WTC11 (cell line): ENCODE measurements around the gene SMAP2. TPM values are rescaled to one million over a fixed set of nuclear protein-coding genes. Genes with fewer than 3 reads are reported as not detected.

Experiments
- ATAC-seq: fragments of 200-7000 bp; cut with Tn5 transposase; 2 replicates; pipeline ENCODE4 v1.10.0; 2021; ENCODE audit warnings: mild to moderate bottlenecking, moderate library complexity
- CTCF ChIA-PET: fragments of 300-600 bp; sonication (Branson Sonifier 250); formaldehyde crosslinking; loops from one replicate; lab custom pipeline; 2021; ENCODE audit warnings: antibody characterized with exemption; lab: Charles Lee
- POLR2A ChIA-PET: fragments of 350-600 bp; sonication (Branson Sonifier 250); formaldehyde crosslinking; loops from one replicate; lab custom pipeline; 2021; ENCODE audit warnings: antibody characterized with exemption; lab: Charles Lee
- DNase-seq: peaks from one replicate; pipeline ENCODE4 v3.0.0; 2021; ENCODE audit warnings: low spot score
- H3K27ac Mint-ChIP-seq: 2 replicates; pipeline ENCODE4 v1.8.0; 2021; ENCODE audit warnings: mixed read lengths
- H3K27me3 Mint-ChIP-seq: 2 replicates; pipeline ENCODE4 v1.8.0; 2021; ENCODE audit warnings: low read depth, mild to moderate bottlenecking, moderate library complexity, mixed read lengths
- H3K36me3 Mint-ChIP-seq: 2 replicates; pipeline ENCODE4 v1.8.0; 2021; ENCODE audit warnings: mixed read lengths
- H3K4me1 Mint-ChIP-seq: 2 replicates; pipeline ENCODE4 v1.8.0; 2022; ENCODE audit warnings: mixed read lengths
- H3K4me3 Mint-ChIP-seq: 2 replicates; pipeline ENCODE4 v1.8.0; 2021; ENCODE audit warnings: mild to moderate bottlenecking, moderate library complexity, mixed read lengths
- H3K9me3 Mint-ChIP-seq: 2 replicates; pipeline ENCODE4 v1.8.0; 2021; ENCODE audit warnings: mixed read lengths
- ATF1 ChIP-seq: sonication (generic); formaldehyde crosslinking; IDR thresholded peaks from 2 replicates; pipeline ENCODE4 v1.8.1; 2023; ENCODE audit warnings: mild to moderate bottlenecking, moderate library complexity, missing genetic modification reagents
- CREM ChIP-seq: sonication (generic); formaldehyde crosslinking; IDR thresholded peaks from 2 replicates; pipeline ENCODE4 v1.8.1; 2022; ENCODE audit warnings: mild to moderate bottlenecking, missing genetic modification reagents, moderate library complexity
- GRHL2 ChIP-seq: fragments of 250-450 bp; sonication (Bioruptor Pico); IDR thresholded peaks from 2 replicates; pipeline ENCODE4 v1.8.0; 2022; ENCODE audit warnings: mild to moderate bottlenecking, moderate library complexity; ENCODE audit not compliant: insufficient replicate concordance, severe bottlenecking
- GTF2I ChIP-seq: fragments of 250-450 bp; sonication (Bioruptor Pico); conservative IDR thresholded peaks from 2 replicates; pipeline ENCODE4 v1.4.0; 2021; ENCODE audit warnings: mild to moderate bottlenecking
- HMGA2 ChIP-seq: fragments of 250-450 bp; sonication (Bioruptor Pico); IDR thresholded peaks from 2 replicates; pipeline ENCODE4 v1.4.0; 2021; ENCODE audit warnings: mild to moderate bottlenecking, moderate library complexity
- JAZF1 ChIP-seq: fragments of 250-450 bp; sonication (Bioruptor Pico); IDR thresholded peaks from 2 replicates; pipeline ENCODE4 v1.9.0; 2021; ENCODE audit warnings: moderate library complexity, mild to moderate bottlenecking, inconsistent platforms
- NFE2L1 ChIP-seq: sonication (generic); formaldehyde crosslinking; IDR thresholded peaks from 2 replicates; pipeline ENCODE4 v1.8.1; 2023; ENCODE audit warnings: missing genetic modification reagents
- NR2C2 ChIP-seq: sonication (generic); formaldehyde crosslinking; IDR thresholded peaks from 2 replicates; pipeline ENCODE4 v1.8.0; 2022; ENCODE audit warnings: mild to moderate bottlenecking, missing genetic modification reagents
- OVOL2 ChIP-seq: fragments of 250-450 bp; sonication (Bioruptor Pico); IDR thresholded peaks from 2 replicates; pipeline ENCODE4 v1.9.0; 2021; ENCODE audit warnings: mild to moderate bottlenecking, borderline replicate concordance
- PRRX2 ChIP-seq: fragments of 250-450 bp; sonication (Bioruptor Pico); IDR thresholded peaks from 2 replicates; pipeline ENCODE4 v1.8.0; 2021; ENCODE audit warnings: mild to moderate bottlenecking
- TCF7 ChIP-seq: sonication (generic); formaldehyde crosslinking; IDR thresholded peaks from 2 replicates; pipeline ENCODE4 v1.8.0; 2022; ENCODE audit warnings: mild to moderate bottlenecking, low read depth, missing genetic modification reagents, moderate library complexity
- TEAD1 ChIP-seq: sonication (generic); formaldehyde crosslinking; IDR thresholded peaks from 2 replicates; pipeline ENCODE4 v1.8.0; 2022; ENCODE audit warnings: mild to moderate bottlenecking, missing genetic modification reagents
- TEAD4 ChIP-seq: sonication (generic); formaldehyde crosslinking; IDR thresholded peaks from 2 replicates; pipeline ENCODE4 v1.8.0; 2022; ENCODE audit warnings: mild to moderate bottlenecking, missing genetic modification reagents
- ZBTB21 ChIP-seq: sonication (generic); formaldehyde crosslinking; IDR thresholded peaks from 2 replicates; pipeline ENCODE4 v1.8.1; 2023; ENCODE audit warnings: mild to moderate bottlenecking, missing genetic modification reagents, borderline replicate concordance
- ZNF317 ChIP-seq: sonication (generic); formaldehyde crosslinking; IDR thresholded peaks from 2 replicates; pipeline ENCODE4 v1.8.1; 2023; ENCODE audit warnings: low read depth, mild to moderate bottlenecking, moderate library complexity, missing genetic modification reagents, borderline replicate concordance
- total RNA-seq: library from RNA; stranded (reverse); gene quantifications from 3 replicates; pipeline ENCODE4 v1.2.3, GENCODE V29; 2021
- TF ChIP-seq, protein P1 (sequence below): sonication (generic); formaldehyde crosslinking; IDR thresholded peaks from 2 replicates; pipeline ENCODE4 v1.8.1; 2022; ENCODE audit warnings: low read depth, missing genetic modification reagents, borderline replicate concordance
- TF ChIP-seq, protein P2 (sequence below): sonication (generic); formaldehyde crosslinking; conservative IDR thresholded peaks from 2 replicates; pipeline ENCODE4 v1.8.1; 2022; ENCODE audit warnings: mild to moderate bottlenecking, missing genetic modification reagents
- TF ChIP-seq, protein P3 (sequence below): sonication (generic); formaldehyde crosslinking; IDR thresholded peaks from 2 replicates; pipeline ENCODE4 v1.8.0; 2022; ENCODE audit warnings: missing genetic modification reagents
- TF ChIP-seq, protein P4 (sequence below): sonication (generic); formaldehyde crosslinking; IDR thresholded peaks from 2 replicates; pipeline ENCODE4 v1.8.0; 2023; ENCODE audit warnings: mild to moderate bottlenecking, missing genetic modification reagents
- TF ChIP-seq, protein P5 (sequence below): sonication (generic); formaldehyde crosslinking; IDR thresholded peaks from 2 replicates; pipeline ENCODE4 v1.8.1; 2022; ENCODE audit warnings: mild to moderate bottlenecking, missing genetic modification reagents, moderate library complexity, borderline replicate concordance
- TF ChIP-seq, protein P6 (sequence below): fragments of 250-450 bp; sonication (Bioruptor Pico); IDR thresholded peaks from 2 replicates; pipeline ENCODE4 v1.9.0; 2021; ENCODE audit warnings: mild to moderate bottlenecking, borderline replicate concordance

The SMAP2 gene
- total RNA-seq, 1 experiment from 2014 or later: 4.9 TPM

DNA sequence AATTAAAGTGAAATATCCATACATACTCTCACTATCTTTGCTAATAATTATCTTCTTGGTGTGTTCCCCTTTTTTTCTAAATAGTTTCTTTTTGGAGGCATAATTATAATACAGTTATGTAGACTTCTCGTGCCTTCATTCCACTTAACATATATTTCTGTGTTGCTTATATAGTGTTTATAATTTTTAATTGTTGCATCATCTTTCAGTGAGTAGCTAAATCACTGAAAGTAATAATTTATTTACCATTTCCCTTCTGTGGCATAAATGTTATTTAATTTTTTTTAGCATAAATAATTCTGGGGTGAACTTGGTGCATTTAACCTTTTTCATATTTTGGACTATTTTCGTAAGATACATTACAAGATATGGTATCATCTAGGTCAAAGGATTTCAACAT is 38.3 kb downstream of the SMAP2 start:
- H3K27me3 Mint-ChIP-seq: no peaks in the 10 kb centered on the region
- POLR2A ChIA-PET: no interaction called here
- TF ChIP-seq TEAD1 (CRISPR knock-in tag) (no peak), GTF2I (CRISPR knock-in tag) (no peak), PRRX2 (CRISPR knock-in tag) (no peak), TEAD4 (CRISPR knock-in tag) (no peak), GRHL2 (CRISPR knock-in tag) (no peak), CREM (CRISPR knock-in tag) (no peak), TCF7 (CRISPR knock-in tag) (no peak), NFE2L1 (CRISPR knock-in tag) (no peak), NR2C2 (CRISPR knock-in tag) (no peak), ATF1 (no peak)
- TF ChIP-seq, protein P1, sequence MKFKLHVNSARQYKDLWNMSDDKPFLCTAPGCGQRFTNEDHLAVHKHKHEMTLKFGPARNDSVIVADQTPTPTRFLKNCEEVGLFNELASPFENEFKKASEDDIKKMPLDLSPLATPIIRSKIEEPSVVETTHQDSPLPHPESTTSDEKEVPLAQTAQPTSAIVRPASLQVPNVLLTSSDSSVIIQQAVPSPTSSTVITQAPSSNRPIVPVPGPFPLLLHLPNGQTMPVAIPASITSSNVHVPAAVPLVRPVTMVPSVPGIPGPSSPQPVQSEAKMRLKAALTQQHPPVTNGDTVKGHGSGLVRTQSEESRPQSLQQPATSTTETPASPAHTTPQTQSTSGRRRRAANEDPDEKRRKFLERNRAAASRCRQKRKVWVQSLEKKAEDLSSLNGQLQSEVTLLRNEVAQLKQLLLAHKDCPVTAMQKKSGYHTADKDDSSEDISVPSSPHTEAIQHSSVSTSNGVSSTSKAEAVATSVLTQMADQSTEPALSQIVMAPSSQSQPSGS (CRISPR knock-in tag): no peak
- TF ChIP-seq, protein P2, sequence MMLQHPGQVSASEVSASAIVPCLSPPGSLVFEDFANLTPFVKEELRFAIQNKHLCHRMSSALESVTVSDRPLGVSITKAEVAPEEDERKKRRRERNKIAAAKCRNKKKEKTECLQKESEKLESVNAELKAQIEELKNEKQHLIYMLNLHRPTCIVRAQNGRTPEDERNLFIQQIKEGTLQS (CRISPR knock-in tag): no peak
- TF ChIP-seq, protein P3, sequence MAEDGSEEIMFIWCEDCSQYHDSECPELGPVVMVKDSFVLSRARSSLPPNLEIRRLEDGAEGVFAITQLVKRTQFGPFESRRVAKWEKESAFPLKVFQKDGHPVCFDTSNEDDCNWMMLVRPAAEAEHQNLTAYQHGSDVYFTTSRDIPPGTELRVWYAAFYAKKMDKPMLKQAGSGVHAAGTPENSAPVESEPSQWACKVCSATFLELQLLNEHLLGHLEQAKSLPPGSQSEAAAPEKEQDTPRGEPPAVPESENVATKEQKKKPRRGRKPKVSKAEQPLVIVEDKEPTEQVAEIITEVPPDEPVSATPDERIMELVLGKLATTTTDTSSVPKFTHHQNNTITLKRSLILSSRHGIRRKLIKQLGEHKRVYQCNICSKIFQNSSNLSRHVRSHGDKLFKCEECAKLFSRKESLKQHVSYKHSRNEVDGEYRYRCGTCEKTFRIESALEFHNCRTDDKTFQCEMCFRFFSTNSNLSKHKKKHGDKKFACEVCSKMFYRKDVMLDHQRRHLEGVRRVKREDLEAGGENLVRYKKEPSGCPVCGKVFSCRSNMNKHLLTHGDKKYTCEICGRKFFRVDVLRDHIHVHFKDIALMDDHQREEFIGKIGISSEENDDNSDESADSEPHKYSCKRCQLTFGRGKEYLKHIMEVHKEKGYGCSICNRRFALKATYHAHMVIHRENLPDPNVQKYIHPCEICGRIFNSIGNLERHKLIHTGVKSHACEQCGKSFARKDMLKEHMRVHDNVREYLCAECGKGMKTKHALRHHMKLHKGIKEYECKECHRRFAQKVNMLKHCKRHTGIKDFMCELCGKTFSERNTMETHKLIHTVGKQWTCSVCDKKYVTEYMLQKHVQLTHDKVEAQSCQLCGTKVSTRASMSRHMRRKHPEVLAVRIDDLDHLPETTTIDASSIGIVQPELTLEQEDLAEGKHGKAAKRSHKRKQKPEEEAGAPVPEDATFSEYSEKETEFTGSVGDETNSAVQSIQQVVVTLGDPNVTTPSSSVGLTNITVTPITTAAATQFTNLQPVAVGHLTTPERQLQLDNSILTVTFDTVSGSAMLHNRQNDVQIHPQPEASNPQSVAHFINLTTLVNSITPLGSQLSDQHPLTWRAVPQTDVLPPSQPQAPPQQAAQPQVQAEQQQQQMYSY (CRISPR knock-in tag): no peak
- TF ChIP-seq, protein P4, sequence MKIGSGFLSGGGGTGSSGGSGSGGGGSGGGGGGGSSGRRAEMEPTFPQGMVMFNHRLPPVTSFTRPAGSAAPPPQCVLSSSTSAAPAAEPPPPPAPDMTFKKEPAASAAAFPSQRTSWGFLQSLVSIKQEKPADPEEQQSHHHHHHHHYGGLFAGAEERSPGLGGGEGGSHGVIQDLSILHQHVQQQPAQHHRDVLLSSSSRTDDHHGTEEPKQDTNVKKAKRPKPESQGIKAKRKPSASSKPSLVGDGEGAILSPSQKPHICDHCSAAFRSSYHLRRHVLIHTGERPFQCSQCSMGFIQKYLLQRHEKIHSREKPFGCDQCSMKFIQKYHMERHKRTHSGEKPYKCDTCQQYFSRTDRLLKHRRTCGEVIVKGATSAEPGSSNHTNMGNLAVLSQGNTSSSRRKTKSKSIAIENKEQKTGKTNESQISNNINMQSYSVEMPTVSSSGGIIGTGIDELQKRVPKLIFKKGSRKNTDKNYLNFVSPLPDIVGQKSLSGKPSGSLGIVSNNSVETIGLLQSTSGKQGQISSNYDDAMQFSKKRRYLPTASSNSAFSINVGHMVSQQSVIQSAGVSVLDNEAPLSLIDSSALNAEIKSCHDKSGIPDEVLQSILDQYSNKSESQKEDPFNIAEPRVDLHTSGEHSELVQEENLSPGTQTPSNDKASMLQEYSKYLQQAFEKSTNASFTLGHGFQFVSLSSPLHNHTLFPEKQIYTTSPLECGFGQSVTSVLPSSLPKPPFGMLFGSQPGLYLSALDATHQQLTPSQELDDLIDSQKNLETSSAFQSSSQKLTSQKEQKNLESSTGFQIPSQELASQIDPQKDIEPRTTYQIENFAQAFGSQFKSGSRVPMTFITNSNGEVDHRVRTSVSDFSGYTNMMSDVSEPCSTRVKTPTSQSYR: no peak
- CTCF ChIA-PET: interaction anchor here (2.6 kb wide), 1 partner anchor 268 kb away, joined by 9 read pairs; no protein-coding TSS in a partner anchor
- H3K27ac Mint-ChIP-seq: no peak overlapping the region
- no peak for ATAC-seq
- H3K36me3 Mint-ChIP-seq: peaks cover under 1% of the 10 kb centered on the region; the same call in 1 of the 2 replicates
- H3K4me3 Mint-ChIP-seq: no peak overlapping the region
- H3K9me3 Mint-ChIP-seq: no peaks in the 10 kb centered on the region
- no peak for DNase-seq
- peaks cover 12% of the 10 kb centered on the region for H3K4me1 Mint-ChIP-seq

DNA sequence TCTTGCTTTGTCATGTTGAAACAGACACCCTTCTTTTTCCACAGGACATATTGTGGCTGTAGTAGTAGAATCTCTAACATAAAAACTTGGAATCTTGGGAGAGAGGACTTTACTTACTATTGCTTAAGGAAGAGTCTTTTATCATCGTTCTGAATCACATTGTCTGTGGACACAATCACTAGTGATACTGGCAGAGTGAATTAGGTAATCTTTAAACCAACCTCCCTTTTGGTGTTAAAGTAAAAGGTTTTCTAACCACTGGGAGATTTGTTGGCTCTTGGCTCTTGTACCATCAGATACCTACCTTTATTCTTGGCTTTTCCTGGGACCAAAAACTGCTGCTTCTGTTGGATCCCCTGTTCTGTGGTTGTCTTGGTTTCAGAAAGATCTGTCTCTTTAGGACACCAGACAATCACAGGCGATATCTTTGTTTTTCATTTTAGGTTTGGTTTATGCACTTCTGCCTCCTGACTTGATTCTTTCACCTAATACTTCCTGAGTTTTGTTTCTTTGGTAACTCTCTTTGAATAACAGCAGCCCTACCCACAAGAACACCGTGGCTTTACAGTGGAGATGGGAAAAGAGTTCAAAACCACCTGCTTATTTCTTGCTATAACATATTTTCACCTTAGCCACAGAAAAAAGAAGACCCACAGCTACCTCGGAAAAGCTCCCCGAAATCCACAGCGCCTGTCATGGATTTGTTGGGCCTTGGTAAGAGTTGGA is 40.2 kb downstream of the SMAP2 start:
- no peak for DNase-seq
- Mint-ChIP-seq H3K9me3 (no peaks in the 10 kb centered on the region), H3K36me3 (peaks cover 5% of the 10 kb centered on the region; the same call in 1 of the 2 replicates), H3K27ac (no peak overlapping the region), H3K27me3 (no peaks in the 10 kb centered on the region), H3K4me1 (peaks cover 11% of the 10 kb centered on the region), H3K4me3 (no peak overlapping the region)
- ChIA-PET POLR2A (no interaction called here), CTCF (interaction anchor here (3.1 kb wide), 1 partner anchor 9 kb away, joined by 16 read pairs; no protein-coding TSS in a partner anchor)
- ATAC-seq: no peak
- TF ChIP-seq ZNF317 (CRISPR knock-in tag) (no peak), JAZF1 (CRISPR knock-in tag) (no peak), HMGA2 (CRISPR knock-in tag) (no peak), OVOL2 (CRISPR knock-in tag) (no peak), ZBTB21 (CRISPR knock-in tag) (no peak)
- TF ChIP-seq, protein P5, sequence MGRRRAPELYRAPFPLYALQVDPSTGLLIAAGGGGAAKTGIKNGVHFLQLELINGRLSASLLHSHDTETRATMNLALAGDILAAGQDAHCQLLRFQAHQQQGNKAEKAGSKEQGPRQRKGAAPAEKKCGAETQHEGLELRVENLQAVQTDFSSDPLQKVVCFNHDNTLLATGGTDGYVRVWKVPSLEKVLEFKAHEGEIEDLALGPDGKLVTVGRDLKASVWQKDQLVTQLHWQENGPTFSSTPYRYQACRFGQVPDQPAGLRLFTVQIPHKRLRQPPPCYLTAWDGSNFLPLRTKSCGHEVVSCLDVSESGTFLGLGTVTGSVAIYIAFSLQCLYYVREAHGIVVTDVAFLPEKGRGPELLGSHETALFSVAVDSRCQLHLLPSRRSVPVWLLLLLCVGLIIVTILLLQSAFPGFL (CRISPR knock-in tag): no peak
- TF ChIP-seq, protein P6, sequence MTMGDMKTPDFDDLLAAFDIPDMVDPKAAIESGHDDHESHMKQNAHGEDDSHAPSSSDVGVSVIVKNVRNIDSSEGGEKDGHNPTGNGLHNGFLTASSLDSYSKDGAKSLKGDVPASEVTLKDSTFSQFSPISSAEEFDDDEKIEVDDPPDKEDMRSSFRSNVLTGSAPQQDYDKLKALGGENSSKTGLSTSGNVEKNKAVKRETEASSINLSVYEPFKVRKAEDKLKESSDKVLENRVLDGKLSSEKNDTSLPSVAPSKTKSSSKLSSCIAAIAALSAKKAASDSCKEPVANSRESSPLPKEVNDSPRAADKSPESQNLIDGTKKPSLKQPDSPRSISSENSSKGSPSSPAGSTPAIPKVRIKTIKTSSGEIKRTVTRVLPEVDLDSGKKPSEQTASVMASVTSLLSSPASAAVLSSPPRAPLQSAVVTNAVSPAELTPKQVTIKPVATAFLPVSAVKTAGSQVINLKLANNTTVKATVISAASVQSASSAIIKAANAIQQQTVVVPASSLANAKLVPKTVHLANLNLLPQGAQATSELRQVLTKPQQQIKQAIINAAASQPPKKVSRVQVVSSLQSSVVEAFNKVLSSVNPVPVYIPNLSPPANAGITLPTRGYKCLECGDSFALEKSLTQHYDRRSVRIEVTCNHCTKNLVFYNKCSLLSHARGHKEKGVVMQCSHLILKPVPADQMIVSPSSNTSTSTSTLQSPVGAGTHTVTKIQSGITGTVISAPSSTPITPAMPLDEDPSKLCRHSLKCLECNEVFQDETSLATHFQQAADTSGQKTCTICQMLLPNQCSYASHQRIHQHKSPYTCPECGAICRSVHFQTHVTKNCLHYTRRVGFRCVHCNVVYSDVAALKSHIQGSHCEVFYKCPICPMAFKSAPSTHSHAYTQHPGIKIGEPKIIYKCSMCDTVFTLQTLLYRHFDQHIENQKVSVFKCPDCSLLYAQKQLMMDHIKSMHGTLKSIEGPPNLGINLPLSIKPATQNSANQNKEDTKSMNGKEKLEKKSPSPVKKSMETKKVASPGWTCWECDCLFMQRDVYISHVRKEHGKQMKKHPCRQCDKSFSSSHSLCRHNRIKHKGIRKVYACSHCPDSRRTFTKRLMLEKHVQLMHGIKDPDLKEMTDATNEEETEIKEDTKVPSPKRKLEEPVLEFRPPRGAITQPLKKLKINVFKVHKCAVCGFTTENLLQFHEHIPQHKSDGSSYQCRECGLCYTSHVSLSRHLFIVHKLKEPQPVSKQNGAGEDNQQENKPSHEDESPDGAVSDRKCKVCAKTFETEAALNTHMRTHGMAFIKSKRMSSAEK (CRISPR knock-in tag): no peak
